ENCODE data around the gene RNF224.

The RNF224 gene

GRCh38 chr9:137272241-137273094, 45.2 kb downstream of the RNF224 start:
- no peaks in the 10 kb centered on the region for H3K9me3 ChIP-seq (ENCODE audit: control insufficient read depth in 2 of 2, low read length in 2 of 2)
- no peak overlapping the region for H3K27ac ChIP-seq (ENCODE audit: low read length)
- peaks cover 19 to 25% of the 10 kb centered on the region in 2 donors for H3K36me3 ChIP-seq (ENCODE audit: control insufficient read depth in 2 of 2, insufficient read depth in 2 of 2, low read length in 2 of 2)
- peaks cover 8 to 21% of the 10 kb centered on the region in 2 donors for H3K27me3 ChIP-seq (ENCODE audit: control insufficient read depth in 1 of 2, insufficient read depth in 2 of 2, low read length in 2 of 2)
- H3K4me3 ChIP-seq (ENCODE audit: low read length in 2 of 2) = no peak overlapping the region
- peaks cover 29% of the 10 kb centered on the region for H3K4me1 ChIP-seq (ENCODE audit: control insufficient read depth, insufficient read depth, low read length)
- no peak overlapping the region for H3K9ac ChIP-seq (ENCODE audit: low read length in 2 of 2)

- Histone ChIP-seq H3K9me3 (ENCODE audit: control insufficient read depth in 2 of 2, low read length in 2 of 2) (no peaks in the 10 kb centered on the region), H3K36me3 (ENCODE audit: control insufficient read depth in 2 of 2, insufficient read depth in 2 of 2, low read length in 2 of 2) (peaks cover 19 to 23% of the 10 kb centered on the region in 2 donors), H3K27ac (ENCODE audit: low read length) (no peak overlapping the region), H3K4me3 (ENCODE audit: low read length in 2 of 2) (no peak overlapping the region), H3K4me1 (ENCODE audit: control insufficient read depth, insufficient read depth, low read length) (peaks cover 32% of the 10 kb centered on the region), H3K9ac (ENCODE audit: low read length in 2 of 2) (no peak overlapping the region), H3K27me3 (ENCODE audit: control insufficient read depth in 1 of 2, insufficient read depth in 2 of 2, low read length in 2 of 2) (peaks cover 12 to 27% of the 10 kb centered on the region in 2 donors)
Observed at GRCh38 chr9:137273095-137273490, 45.8 kb downstream of the RNF224 start.

GRCh38 chr9:137273611-137274320, 46.5 kb downstream of the RNF224 start:
- peaks cover 12 to 33% of the 10 kb centered on the region in 2 donors for H3K27me3 ChIP-seq (ENCODE audit: control insufficient read depth in 1 of 2, insufficient read depth in 2 of 2, low read length in 2 of 2)
- peaks cover 19 to 21% of the 10 kb centered on the region in 2 donors for H3K36me3 ChIP-seq (ENCODE audit: control insufficient read depth in 2 of 2, insufficient read depth in 2 of 2, low read length in 2 of 2)
- no peak overlapping the region for H3K4me3 ChIP-seq (ENCODE audit: low read length in 2 of 2)
- H3K9me3 ChIP-seq (ENCODE audit: control insufficient read depth in 2 of 2, low read length in 2 of 2) = no peaks in the 10 kb centered on the region
- peaks cover 27% of the 10 kb centered on the region for H3K4me1 ChIP-seq (ENCODE audit: control insufficient read depth, insufficient read depth, low read length)
- no peak overlapping the region for H3K9ac ChIP-seq (ENCODE audit: low read length in 2 of 2)
- no peak overlapping the region for H3K27ac ChIP-seq (ENCODE audit: low read length)

- Histone ChIP-seq H3K9ac (ENCODE audit: low read length in 2 of 2) (no peak overlapping the region), H3K36me3 (ENCODE audit: control insufficient read depth in 2 of 2, insufficient read depth in 2 of 2, low read length in 2 of 2) (peaks cover 12 to 15% of the 10 kb centered on the region in 2 donors), H3K27ac (ENCODE audit: low read length) (no peak overlapping the region), H3K4me3 (ENCODE audit: low read length in 2 of 2) (no peak overlapping the region), H3K9me3 (ENCODE audit: control insufficient read depth in 2 of 2, low read length in 2 of 2) (no peaks in the 10 kb centered on the region), H3K27me3 (ENCODE audit: control insufficient read depth in 1 of 2, insufficient read depth in 2 of 2, low read length in 2 of 2) (peaks cover 17 to 41% of the 10 kb centered on the region in 2 donors), H3K4me1 (ENCODE audit: control insufficient read depth, insufficient read depth, low read length) (peaks cover 19% of the 10 kb centered on the region)
Observed at GRCh38 chr9:137275203-137275587, 47.9 kb downstream of the RNF224 start.

- Histone ChIP-seq H3K27ac (ENCODE audit: low read length) (no peak overlapping the region), H3K4me3 (ENCODE audit: low read length in 2 of 2) (no peak overlapping the region), H3K4me1 (ENCODE audit: control insufficient read depth, insufficient read depth, low read length) (peaks cover 20% of the 10 kb centered on the region)
Observed at GRCh38 chr9:137275588-137276472, 48.5 kb downstream of the RNF224 start.

GRCh38 chr9:137276473-137277328, 49.4 kb downstream of the RNF224 start:
- peaks cover 20% of the 10 kb centered on the region for H3K4me1 ChIP-seq (ENCODE audit: control insufficient read depth, insufficient read depth, low read length)
- no peak overlapping the region for H3K9ac ChIP-seq (ENCODE audit: low read length in 2 of 2)

More at GRCh38 chr9:137275588-137276472, 48.5 kb downstream of the RNF224 start:
- peaks cover 17 to 46% of the 10 kb centered on the region in 2 donors for H3K27me3 ChIP-seq (ENCODE audit: control insufficient read depth in 1 of 2, insufficient read depth in 2 of 2, low read length in 2 of 2)
- no peak overlapping the region for H3K9ac ChIP-seq (ENCODE audit: low read length in 2 of 2)
- no peaks in the 10 kb centered on the region for H3K9me3 ChIP-seq (ENCODE audit: control insufficient read depth in 2 of 2, low read length in 2 of 2)
- peaks cover 12 to 14% of the 10 kb centered on the region in 2 donors for H3K36me3 ChIP-seq (ENCODE audit: control insufficient read depth in 2 of 2, insufficient read depth in 2 of 2, low read length in 2 of 2)

GRCh38 chr9:137277329-137278041, 50.2 kb downstream of the RNF224 start, which contains the start of gene TOR4A:
TOR4A (plus strand) TSS chr9:137277726; CDS start chr9:137278690, 964 bp downstream.
- Histone ChIP-seq H3K9me3 (ENCODE audit: control insufficient read depth in 2 of 2, low read length in 2 of 2) (no peaks in the 10 kb centered on the region), H3K4me1 (ENCODE audit: control insufficient read depth, insufficient read depth, low read length) (peaks cover 20% of the 10 kb centered on the region), H3K27me3 (ENCODE audit: control insufficient read depth in 1 of 2, insufficient read depth in 2 of 2, low read length in 2 of 2) (peaks cover 20 to 54% of the 10 kb centered on the region in 2 donors), H3K36me3 (ENCODE audit: control insufficient read depth in 2 of 2, insufficient read depth in 2 of 2, low read length in 2 of 2) (peaks cover 3 to 4% of the 10 kb centered on the region in 2 donors), H3K27ac (ENCODE audit: low read length) (peak within 1 kb of the TSS; percentile 46), H3K9ac (ENCODE audit: low read length in 2 of 2) (peak within 1 kb of the TSS in 1 of 2 donors; percentile 42), H3K4me3 (ENCODE audit: low read length in 2 of 2) (peak within 1 kb of the TSS in 1 of 2 donors; percentile 58)

More at GRCh38 chr9:137276473-137277328, 49.4 kb downstream of the RNF224 start:
- peaks cover 10 to 12% of the 10 kb centered on the region in 2 donors for H3K36me3 ChIP-seq (ENCODE audit: control insufficient read depth in 2 of 2, insufficient read depth in 2 of 2, low read length in 2 of 2)
- no peaks in the 10 kb centered on the region for H3K9me3 ChIP-seq (ENCODE audit: control insufficient read depth in 2 of 2, low read length in 2 of 2)
- peaks cover 18 to 54% of the 10 kb centered on the region in 2 donors for H3K27me3 ChIP-seq (ENCODE audit: control insufficient read depth in 1 of 2, insufficient read depth in 2 of 2, low read length in 2 of 2)
- H3K4me3 ChIP-seq (ENCODE audit: low read length in 2 of 2) = peak overlapping the region in 1 of 2 donors; percentile 58
- H3K27ac ChIP-seq (ENCODE audit: low read length) = peak overlapping the region; percentile 46

GRCh38 chr9:137278061-137278701, 50.9 kb downstream of the RNF224 start:
- Histone ChIP-seq H3K9me3 (ENCODE audit: control insufficient read depth in 2 of 2, low read length in 2 of 2) (no peaks in the 10 kb centered on the region), H3K4me3 (ENCODE audit: low read length in 2 of 2) (peak overlapping the region in 1 of 2 donors; percentile 58), H3K9ac (ENCODE audit: low read length in 2 of 2) (peak overlapping the region in 1 of 2 donors; percentile 42), H3K27ac (ENCODE audit: low read length) (no peak overlapping the region), H3K27me3 (ENCODE audit: control insufficient read depth in 1 of 2, insufficient read depth in 2 of 2, low read length in 2 of 2) (peaks cover 20 to 54% of the 10 kb centered on the region in 2 donors), H3K36me3 (ENCODE audit: control insufficient read depth in 2 of 2, insufficient read depth in 2 of 2, low read length in 2 of 2) (peaks cover 0 to 2% of the 10 kb centered on the region in 2 donors), H3K4me1 (ENCODE audit: control insufficient read depth, insufficient read depth, low read length) (peaks cover 20% of the 10 kb centered on the region)
